ENCODE measurements around the gene BCAS4. TPM values are rescaled to one million over a fixed set of nuclear protein-coding genes. Genes with fewer than 3 reads are reported as not detected.

The BCAS4 gene
- 0.52 and 0.54 TPM in 2 replicates for total RNA-seq

GRCh38 chr20:50794846-50795634, at the start of gene BCAS4:
Gene BCAS4, plus strand, starts transcription at chr20:50795061. Its CDS starts 23 bp downstream, at chr20:50795084.

Other genes starting within 250 kb of the BCAS4 start
- not detected in 2 replicates for gene RIPOR3, start 103.5 kb upstream of the BCAS4 start, total RNA-seq
- gene PARD6B, start 63.5 kb upstream of the BCAS4 start, total RNA-seq = 0.11 and 0.26 TPM in 2 replicates
- gene ADNP, start 136.4 kb downstream of the BCAS4 start, total RNA-seq = 29.3 and 43.9 TPM in 2 replicates
- 48.4 and 54.9 TPM in 2 replicates for gene DPM1, start 163.5 kb downstream of the BCAS4 start, total RNA-seq
- gene MOCS3, start 163.8 kb downstream of the BCAS4 start, total RNA-seq = 8.4 and 9.5 TPM in 2 replicates
- 1.8 and 2.8 TPM in 2 replicates for gene KCNG1, start 228.0 kb downstream of the BCAS4 start, total RNA-seq

All from dermis lymphatic vessel endothelial cell (primary cell).